Activated T-helper 1 cell treated with Interleukin-2 at 50 U/mL for 16 hours (primary cell): ENCODE data around the gene GPR156.
"Not testable (repeated sequence)": the region's sequence is repeated elsewhere in the genome, so short reads cannot be mapped to it uniquely, and the experiment has no call there.

Experiments
- DNase-seq: peaks from one replicate; pipeline ENCODE4 v3.0.0-alpha.2; 2020; ENCODE audit warnings: low read depth

The GPR156 gene

GRCh38 chr3:120160050-120160449 lies 125.0 kb downstream of the GPR156 start:
- DNase-seq, result no peak

- no peak for DNase-seq
These were observed 127.3 kb downstream of the GPR156 start for GRCh38 chr3:120157681-120158080.

- no peak for DNase-seq
These were observed 127.9 kb downstream of the GPR156 start for GRCh38 chr3:120157113-120157512.

- DNase-seq, result no peak
These were observed 128.3 kb downstream of the GPR156 start for GRCh38 chr3:120156699-120157098.

GRCh38 chr3:120155694-120156093 lies 129.3 kb downstream of the GPR156 start:
- not testable (repeated sequence) for DNase-seq

- no peak for DNase-seq
These were observed 129.9 kb downstream of the GPR156 start for GRCh38 chr3:120155108-120155507.

- DNase-seq, result no peak
These were observed 131.7 kb downstream of the GPR156 start for GRCh38 chr3:120153294-120153693.

GRCh38 chr3:120151791-120152190 lies 133.2 kb downstream of the GPR156 start:
- no peak for DNase-seq

GRCh38 chr3:120148187-120148949 lies 136.7 kb downstream of the GPR156 start:
- no peak for DNase-seq

- peak; percentile 13 for DNase-seq
These were observed 137.8 kb downstream of the GPR156 start for GRCh38 chr3:120147072-120147871.

GRCh38 chr3:120145542-120146285 lies 139.3 kb downstream of the GPR156 start:
- no peak for DNase-seq

GRCh38 chr3:120144267-120144666 lies 140.8 kb downstream of the GPR156 start:
- no peak for DNase-seq

GRCh38 chr3:120143676-120144075 lies 141.3 kb downstream of the GPR156 start:
- DNase-seq, result no peak

- no peak for DNase-seq
These were observed 142.8 kb downstream of the GPR156 start for GRCh38 chr3:120142236-120142635.

GRCh38 chr3:120140098-120140742 lies 144.8 kb downstream of the GPR156 start:
- no peak for DNase-seq

- DNase-seq, result no peak
These were observed 145.9 kb downstream of the GPR156 start for GRCh38 chr3:120139140-120139539.

- DNase-seq, result no peak
These were observed 147.5 kb downstream of the GPR156 start for GRCh38 chr3:120137548-120137947.

- no peak for DNase-seq
These were observed 154.4 kb downstream of the GPR156 start for GRCh38 chr3:120130656-120131055.

- DNase-seq, result no peak
These were observed 155.1 kb downstream of the GPR156 start for GRCh38 chr3:120129718-120130513.

- DNase-seq, result no peak
These were observed 156.0 kb downstream of the GPR156 start for GRCh38 chr3:120129051-120129450.

GRCh38 chr3:120125992-120126391 lies 159.0 kb downstream of the GPR156 start:
- no peak for DNase-seq
